ENCODE measurements around the gene RBM20.
"Not testable (repeated sequence)": the region's sequence is repeated elsewhere in the genome, so short reads cannot be mapped to it uniquely, and the experiment has no call there.

RBM20 gene

DNA sequence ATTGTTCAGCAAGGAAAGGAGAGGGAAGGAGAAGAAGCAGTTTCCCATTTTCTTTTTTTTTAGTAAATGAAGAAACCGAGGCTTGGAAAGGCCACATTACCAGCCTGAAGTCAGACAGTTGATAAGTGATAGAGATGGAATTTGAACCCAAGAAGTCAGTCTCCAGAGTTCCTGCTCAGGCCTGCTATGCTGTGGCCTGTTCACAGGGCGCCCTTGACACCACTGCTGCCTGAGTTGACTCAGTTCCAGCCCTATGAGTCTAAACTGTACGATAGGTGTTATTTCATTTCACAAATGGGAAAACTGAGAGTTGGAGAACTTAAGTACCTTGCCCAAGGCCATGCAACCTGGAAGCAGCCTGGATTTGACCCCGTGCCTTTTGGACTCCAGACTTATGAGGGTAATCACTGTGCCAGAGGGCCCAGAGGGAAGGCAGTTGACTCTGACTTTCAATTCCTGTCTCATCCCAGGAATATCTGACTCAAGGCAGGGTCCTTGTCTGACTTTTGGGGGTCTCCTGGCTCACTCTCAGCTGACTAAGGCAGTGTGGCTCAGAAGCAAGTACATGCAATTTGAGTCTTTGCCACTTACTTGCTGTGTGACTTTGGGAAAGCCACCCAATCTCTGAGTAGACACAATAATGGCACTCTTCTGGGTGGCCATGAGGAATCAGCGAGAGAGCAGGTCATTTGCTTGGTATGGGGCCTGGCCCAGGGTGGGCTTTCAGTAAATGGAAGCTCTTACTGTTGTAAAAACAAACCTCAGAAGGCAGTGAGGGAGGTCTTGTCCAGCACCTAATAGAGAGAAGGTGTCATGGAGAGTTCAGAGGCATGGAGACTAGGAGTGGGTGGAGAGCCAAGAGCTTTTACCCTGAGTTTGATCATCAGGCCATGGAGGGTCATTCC is 17.9 kb upstream of the RBM20 start:
- DNase-seq, result no peak

DNA sequence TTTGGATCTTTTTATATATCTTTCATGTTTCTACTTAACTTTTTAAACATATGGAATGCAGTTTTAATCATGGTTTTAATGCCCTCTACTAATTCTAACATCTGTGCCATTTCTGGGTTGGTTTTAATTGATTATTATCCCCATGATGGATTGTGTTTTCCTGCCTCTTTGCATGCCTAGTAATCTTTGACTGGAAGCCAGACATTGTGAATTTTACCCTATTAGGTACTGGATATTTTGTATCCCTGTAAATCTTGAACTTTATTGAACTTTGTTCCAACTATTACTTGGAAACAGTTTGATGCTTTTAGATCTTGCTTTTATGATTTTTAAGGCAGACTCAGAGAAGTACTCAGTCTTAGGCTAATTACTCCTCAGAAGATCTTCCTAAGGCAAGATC is 16.0 kb upstream of the RBM20 start:
- DNase-seq, result no peak

DNA sequence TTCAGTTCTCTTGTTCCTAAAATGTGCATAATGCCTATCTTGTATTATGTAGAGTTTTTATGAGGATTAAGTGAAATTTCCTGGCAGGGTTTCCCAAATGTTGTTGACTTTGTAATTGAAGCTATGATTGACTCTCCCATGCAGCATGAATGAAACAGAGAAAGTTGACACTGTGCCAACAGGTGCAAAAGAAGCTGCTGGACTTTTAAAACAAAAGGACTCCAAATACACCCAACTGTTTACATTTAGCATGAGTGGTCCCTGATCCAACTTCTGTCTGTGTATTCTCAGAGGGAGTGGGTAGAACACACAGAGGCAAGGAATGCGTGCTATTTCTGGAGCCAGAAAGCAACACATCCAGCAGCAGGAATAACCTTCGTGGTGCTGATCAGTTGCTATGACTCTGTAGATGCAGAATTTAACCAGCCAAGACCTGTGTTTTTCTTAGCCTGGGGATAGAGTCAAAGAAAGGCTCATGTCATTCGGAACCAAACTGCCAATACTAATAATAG is 14.4 kb upstream of the RBM20 start:
- DNase-seq, result peak; percentile 52

GRCh38 chr10:110631934-110632333 is 12.2 kb upstream of the RBM20 start:
- DNase-seq, result no peak

DNA sequence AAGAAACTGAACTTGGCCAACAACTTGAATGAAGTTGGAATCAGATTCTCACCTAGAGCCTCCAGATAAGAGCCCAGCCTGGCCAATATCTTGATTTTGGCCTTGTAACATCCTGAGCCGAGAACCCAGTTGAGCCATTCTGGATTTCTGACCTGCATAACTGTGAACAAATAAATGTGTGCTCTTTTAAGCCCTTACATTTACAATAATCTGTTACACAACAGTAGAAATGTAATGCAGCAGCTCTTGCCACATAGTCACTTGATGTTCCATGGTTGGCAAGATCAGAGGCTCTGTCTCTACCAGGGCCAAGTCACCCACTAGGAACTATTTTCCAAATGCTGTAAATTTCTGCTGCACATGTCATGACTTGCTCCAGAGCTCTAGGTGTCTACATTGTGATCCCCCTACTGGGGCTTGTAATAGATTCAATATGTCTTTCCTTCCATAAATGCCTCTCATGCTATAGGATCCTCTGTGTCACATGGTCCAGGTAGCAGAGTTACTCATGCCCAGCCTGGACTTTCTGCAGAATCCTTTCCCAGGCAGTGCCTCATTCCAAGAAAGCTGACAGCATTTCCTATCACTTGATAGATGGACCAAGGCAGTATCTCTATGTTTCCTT is 11.4 kb upstream of the RBM20 start:
- DNase-seq, result no peak

DNA sequence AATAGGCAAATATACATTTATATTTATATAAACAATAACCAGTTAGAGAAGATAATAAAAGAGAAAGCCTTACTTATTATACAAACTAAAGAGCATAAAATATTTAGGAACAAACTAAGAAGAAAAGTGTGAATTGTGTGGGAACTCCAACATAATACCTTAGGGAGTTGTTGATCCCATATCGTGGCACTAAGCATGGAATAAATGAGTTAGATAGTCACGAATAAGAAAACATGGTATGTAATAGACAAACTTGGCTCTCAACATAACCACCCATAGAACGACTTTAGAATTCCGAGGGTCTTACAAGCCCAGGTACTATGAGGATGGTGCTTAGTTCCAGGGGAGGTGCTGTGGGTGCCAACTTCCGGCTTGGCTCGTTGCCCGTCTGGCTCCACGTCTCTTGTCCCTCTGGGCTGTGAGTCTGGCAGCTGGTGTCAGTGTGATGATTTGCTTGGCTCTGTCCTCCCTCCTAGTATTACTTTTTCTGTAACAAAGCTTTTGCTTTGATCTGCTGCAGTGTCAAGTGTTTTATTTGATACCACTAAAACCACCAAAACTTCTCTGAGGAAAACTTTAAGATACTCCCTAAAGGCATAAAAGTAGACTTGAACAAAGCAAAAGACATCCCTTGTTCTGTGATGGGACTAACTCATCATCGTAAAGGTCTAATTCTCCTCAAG is 9.5 kb upstream of the RBM20 start:
- no peak for DNase-seq

DNA sequence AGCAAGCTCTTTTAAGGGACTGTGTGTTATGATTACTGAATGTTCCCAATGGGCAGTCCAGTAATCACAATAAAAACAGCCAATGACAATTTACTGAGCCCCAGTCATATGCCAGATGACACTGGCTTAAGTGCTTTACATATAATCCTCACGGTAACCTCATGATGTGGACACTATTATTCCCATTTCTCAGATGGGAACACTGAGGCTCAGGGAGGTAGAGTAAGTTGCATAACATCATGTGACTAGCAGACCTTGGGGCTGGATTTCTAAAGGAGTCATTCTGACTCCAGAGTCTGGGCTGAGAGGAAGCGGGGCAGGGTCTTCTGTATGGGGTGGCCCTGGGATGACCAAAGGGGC is 7.6 kb upstream of the RBM20 start:
- no peak for DNase-seq

DNA sequence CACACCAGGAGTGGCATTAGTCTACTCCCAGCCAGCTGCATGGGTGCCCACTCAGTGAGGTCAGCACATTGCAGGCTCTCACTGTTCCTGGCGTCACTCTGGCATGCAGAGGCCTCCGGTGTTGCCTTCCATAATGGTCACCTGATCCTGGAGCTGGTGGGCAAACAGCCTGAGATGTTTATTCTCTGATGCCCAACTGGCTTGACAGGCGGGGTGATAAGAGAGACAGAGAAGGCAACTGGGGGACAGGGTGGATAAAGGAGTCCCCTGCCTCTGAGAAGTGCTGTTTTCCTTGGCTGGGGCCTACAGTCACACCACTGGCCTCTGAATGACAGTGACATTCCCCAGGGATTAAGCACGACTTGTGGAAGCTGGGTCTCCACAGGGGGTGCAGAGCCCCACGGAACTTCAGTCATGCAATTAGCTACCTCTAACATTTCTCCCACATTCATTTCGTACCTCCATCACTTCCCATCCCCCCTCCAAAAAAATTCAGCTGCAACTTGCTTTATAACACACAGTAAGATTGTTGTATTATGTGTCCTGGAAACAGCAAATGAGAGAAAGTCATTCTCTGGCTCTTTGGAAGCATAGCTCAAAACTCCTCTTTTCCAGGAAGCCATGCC is 7.1 kb upstream of the RBM20 start:
- DNase-seq, result no peak

DNA sequence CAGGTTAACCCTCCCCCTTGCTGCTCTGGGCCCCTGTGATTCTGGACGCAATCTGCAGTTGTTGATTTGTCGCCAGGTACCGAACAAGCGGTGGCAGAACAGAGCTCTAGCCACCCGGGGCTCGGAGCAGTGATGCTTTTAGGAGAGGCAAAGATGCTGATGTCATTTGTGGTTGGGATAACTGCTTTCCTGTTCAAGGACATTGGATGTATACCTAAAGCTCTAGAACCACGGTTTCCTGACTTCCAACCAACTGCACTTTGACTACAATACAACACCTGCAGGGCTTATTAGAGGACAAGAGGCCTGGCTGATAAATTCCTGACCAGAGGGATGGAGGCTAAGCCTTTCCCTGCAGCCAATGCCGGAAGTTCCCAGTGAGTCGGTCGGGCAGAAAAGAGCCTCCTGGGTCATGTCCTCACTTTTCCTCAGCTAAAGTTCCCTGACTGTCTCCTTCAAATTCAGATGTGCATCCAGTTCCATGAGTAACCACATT is 6.5 kb upstream of the RBM20 start:
- DNase-seq, result no peak

- DNase-seq, result no peak
Measured at GRCh38 chr10:110638319-110638718, 5.8 kb upstream of the RBM20 start.

DNA sequence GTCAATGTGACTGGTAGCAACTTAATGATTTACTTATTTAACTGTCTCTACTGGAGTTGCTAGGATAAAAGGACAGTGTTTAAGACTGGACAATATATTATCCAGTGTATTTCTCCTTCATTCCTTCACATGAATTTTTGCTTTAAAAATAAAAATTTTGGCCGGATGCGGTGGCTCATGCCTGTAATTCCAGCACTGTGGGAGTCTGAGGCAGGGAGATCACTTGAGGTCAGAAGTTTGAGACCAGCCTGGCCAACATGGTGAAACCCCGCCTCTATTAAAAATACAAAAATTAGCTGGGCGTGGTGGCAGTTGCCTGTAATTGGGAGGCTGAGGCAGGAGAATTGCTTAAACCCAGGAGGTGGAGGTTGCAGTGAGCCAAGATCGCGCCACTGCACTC is 5.1 kb upstream of the RBM20 start:
- DNase-seq, result not testable (repeated sequence)

- not testable (repeated sequence) for DNase-seq
Measured at GRCh38 chr10:110639858-110640257, 4.3 kb upstream of the RBM20 start.

DNA sequence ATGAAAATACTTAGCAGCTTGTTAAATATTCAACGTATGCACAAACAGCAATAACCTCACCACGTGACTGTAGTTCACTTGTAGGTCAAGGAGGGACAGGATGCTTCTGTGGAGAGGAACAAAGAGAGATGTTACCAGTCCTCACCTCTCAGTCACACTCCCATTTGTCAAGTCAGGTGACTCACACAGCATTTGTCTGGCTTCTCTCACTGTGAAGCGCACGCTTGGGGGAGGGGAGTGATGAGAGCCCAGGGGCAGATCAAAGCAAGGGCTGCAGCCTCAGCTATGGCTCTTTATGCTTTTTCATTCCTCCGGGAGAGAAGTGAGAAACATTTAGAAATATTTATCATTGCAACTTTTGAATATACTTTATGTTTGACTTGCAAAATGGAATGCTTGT is 2.9 kb upstream of the RBM20 start:
- DNase-seq, result no peak

DNA sequence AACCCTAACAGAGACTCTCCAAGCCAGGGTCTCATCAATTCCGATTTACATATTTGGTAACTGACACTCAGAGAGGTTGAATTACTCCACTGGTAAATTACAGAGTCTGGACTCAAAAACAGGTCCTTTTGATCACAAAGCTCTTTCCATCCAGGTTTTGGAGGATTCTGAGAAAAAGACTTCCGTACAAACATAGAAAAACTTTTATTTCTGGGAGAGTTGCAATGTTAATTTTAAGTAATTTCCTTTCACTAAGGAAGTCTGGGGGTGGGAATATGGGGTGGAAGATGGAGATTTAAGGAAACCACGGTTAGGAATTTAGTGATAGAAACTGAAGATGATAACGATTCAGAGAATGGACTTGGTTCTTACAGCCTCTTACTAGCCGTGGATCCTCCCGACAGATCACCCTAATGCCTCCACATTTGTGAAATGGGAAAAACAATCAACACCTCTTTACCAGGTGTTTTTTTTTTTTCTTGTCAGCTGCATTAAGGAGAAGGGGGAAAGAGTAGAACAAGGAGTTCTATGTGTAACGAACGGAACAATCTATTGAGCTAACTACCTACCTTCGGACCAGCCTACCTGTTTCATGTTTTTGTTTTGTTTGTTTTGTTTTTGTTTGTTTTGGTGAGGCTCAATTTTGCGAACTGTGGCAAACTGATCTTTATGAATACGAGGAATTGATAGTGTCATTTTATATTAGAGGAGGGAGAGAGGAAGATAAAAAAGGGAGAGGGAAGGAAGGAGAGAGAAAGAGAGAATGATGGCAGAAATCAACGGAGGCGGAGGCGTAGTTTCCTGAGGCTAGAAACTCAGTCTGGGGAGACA is 1.7 kb upstream of the RBM20 start:
- no peak for DNase-seq

DNA sequence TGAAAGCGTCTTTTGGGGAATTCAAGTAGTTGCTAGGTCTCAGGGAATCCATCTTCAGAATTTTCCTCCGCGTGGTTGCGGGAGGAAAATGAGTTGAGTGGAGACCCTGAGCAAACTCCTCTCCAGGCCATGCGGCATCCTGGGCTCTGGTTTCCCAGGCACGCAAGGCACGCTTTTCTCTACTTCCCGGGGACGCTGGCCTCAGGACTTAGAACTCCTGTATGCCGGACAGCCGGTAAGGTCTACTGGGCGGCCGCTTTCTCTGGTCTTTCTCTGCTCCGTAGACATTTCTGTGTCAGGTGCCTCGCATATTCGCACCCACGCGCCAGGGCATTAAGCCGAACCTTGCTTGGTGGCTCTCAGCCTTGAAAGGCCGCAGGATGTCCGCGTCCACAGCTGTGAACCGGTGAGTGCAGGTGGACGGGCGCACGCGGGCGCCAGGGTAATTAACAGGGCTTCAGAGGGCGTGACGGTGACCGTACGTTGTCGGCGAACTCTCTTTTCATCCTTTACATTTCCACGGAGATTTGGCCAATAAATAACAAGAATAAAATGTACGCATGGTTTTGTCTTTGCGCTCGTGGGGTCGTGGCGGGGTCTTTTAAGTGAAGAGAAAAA is 992 bp upstream of the RBM20 start:
- DNase-seq, result no peak

DNA sequence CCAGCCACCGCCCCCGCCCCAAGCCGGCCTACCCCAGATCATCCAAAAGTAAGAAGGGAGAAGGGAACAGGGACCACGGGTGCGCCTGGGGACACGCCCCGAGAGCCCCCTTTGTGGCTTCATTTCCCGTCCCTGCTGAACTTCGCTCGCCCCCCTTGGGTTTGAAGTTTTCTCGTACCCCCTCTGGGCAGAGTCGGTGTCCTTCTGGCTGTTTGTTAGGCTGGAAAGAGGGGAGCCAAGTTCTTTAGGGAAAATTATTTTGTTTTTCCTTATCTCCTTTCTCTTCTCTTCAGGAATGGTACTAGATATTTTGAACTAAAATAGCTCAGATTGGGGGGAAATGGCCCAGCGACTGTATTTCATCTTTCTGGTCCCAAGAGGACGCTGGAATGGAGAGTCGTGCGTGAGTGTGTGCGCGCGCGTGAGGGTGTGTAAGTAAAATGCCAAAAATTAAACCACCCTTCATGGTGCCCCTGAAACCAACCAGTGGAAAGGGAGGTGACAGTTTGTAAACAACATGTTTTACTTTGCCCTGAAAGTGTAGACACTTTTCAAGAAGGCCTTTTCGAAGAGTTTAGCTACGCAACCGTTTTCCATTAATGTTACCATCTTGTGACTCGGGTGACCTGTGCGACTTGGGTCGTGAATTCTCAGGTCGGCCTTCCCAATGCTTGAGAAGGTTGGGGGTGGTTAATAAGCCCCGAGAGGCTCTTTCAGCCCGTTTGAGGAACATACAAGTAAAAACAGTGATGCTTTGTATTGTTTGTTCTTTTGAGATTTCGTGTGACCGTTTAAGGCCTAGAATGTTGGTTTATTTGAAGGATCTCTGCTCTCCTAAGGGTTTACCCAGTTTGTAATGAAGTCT is 694 bp downstream of the RBM20 start:
- no peak for DNase-seq

DNA sequence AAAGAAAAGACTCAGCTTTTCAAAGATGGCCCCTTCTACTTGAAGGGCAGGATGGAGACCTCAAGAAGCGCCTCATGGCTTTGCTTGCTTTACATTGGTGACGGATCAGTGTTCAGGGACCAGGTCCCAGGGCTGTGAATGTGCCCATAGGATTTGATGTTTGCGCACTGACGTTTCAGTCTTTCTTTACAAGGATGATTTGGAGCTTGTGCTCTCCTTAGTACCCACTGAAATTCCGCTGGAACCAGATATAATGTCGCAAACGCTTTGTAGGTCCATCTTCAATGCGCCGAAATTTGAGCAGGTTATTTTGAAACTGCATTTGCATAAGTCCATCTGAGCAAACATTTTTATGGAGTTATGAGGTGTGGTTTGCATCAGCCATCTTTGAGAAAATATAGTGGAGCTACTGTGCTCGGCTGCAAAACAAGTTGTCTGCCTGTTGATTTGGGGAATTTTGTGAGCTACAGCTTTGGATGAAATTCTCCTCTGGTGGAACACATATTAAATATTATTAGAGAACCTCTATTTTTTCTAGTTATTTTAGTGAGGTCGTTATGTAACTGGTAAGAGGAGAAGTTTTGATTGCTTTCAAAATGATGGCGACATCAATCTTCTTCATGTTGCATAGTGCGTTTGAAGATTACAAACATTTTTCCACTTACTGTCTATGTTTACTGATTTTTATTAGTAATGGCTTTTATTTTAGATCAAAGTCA is 2.4 kb downstream of the RBM20 start:
- no peak for DNase-seq

- DNase-seq, result no peak
Measured at GRCh38 chr10:110647136-110647430, 2.9 kb downstream of the RBM20 start.

DNA sequence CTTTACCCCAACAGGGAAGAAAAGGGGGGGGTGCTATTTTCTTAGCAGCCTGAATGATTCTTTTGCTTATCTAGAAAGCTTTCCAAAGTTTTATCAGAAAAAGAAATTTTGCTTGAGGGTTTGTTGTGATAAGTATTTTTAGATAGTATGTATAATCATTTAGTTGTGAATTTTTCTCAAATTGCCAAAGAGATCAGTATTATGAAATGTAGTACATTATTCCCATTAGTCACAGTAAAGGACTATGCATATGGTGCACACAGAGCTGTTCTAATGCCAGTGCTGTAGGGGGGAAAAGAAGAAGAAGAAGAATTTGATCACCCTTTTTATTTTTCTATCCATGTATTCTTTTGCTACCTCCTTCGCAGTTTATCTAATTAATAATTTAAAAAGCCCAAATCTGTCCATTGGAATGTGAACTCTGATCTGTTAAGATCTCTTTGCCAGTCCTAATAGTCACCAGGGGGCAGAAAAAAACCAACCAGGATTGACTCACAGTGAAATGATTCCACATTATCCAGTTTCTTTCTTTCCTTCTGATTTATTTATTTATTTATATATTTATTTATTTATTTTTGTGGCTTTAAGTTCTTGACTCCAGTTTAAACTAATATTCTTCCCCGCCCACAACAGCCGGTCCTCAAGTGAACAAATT is 4.7 kb downstream of the RBM20 start:
- DNase-seq, result no peak

All from NCI-H1048 (cell line).